HG03139 (cell line): Measurements from ENCODE around the gene HOXB1.
"Not testable (repeated sequence)": the region's sequence is repeated elsewhere in the genome, so short reads cannot be mapped to it uniquely, and the experiment has no call there.

ENCODE experiments used
- ATAC-seq: cut with Tn5 transposase; IDR thresholded peaks from one replicate; pipeline ENCODE4 v1.9.1; 2021; ENCODE audit not compliant: unreplicated experiment

HOXB1 gene

GRCh38 chr17:48544349-48545021 lies 13.7 kb upstream of the HOXB1 start:
- ATAC-seq: no peak

GRCh38 chr17:48543854-48544348 lies 13.1 kb upstream of the HOXB1 start:
- no peak for ATAC-seq

- no peak for ATAC-seq
Measured at GRCh38 chr17:48543107-48543853, 12.5 kb upstream of the HOXB1 start.

- ATAC-seq: no peak
Measured at GRCh38 chr17:48542698-48543106, 11.9 kb upstream of the HOXB1 start.

- ATAC-seq: no peak
Measured at GRCh38 chr17:48542114-48542656, 11.4 kb upstream of the HOXB1 start.

- ATAC-seq: no peak
Measured at GRCh38 chr17:48541577-48542113, 10.8 kb upstream of the HOXB1 start.

GRCh38 chr17:48541036-48541576 lies 10.3 kb upstream of the HOXB1 start:
- ATAC-seq: no peak

GRCh38 chr17:48540213-48540612 lies 9.4 kb upstream of the HOXB1 start:
- no peak for ATAC-seq

- ATAC-seq: no peak
Measured at GRCh38 chr17:48539177-48539576, 8.4 kb upstream of the HOXB1 start.

GRCh38 chr17:48537316-48537715 lies 6.5 kb upstream of the HOXB1 start:
- ATAC-seq: no peak

- ATAC-seq: not testable (repeated sequence)
Measured at GRCh38 chr17:48535793-48536559, 5.2 kb upstream of the HOXB1 start.

- no peak for ATAC-seq
Measured at GRCh38 chr17:48532261-48532660, 1.4 kb upstream of the HOXB1 start.

- no peak for ATAC-seq
Measured at GRCh38 chr17:48530208-48530886, 464 bp downstream of the HOXB1 start.

GRCh38 chr17:48529683-48530009 lies 1.2 kb downstream of the HOXB1 start:
- no peak for ATAC-seq

GRCh38 chr17:48528936-48529682 lies 1.7 kb downstream of the HOXB1 start:
- no peak for ATAC-seq

- ATAC-seq: no peak
Measured at GRCh38 chr17:48528153-48528935, 2.5 kb downstream of the HOXB1 start.

GRCh38 chr17:48527547-48527932 lies 3.3 kb downstream of the HOXB1 start:
- ATAC-seq: no peak

- no peak for ATAC-seq
Measured at GRCh38 chr17:48526608-48527546, 3.9 kb downstream of the HOXB1 start.
